ENCODE results near the gene GTF2B.

GRCh38 chr1:88847643-88848042, 43.7 kb downstream of the GTF2B start:
- TF ChIP-seq POLR2A (IDR thresholded peaks at IDR 0.05) = no peak
- no peak for TF ChIP-seq CTCF (IDR thresholded peaks at IDR 0.05)

All from right lobe of liver (tissue), 4 donors.